ENCODE results near the gene MACC1. TPM values are rescaled to one million over a fixed set of nuclear protein-coding genes. Genes with fewer than 3 reads are reported as not detected.

Gene MACC1, protein sequence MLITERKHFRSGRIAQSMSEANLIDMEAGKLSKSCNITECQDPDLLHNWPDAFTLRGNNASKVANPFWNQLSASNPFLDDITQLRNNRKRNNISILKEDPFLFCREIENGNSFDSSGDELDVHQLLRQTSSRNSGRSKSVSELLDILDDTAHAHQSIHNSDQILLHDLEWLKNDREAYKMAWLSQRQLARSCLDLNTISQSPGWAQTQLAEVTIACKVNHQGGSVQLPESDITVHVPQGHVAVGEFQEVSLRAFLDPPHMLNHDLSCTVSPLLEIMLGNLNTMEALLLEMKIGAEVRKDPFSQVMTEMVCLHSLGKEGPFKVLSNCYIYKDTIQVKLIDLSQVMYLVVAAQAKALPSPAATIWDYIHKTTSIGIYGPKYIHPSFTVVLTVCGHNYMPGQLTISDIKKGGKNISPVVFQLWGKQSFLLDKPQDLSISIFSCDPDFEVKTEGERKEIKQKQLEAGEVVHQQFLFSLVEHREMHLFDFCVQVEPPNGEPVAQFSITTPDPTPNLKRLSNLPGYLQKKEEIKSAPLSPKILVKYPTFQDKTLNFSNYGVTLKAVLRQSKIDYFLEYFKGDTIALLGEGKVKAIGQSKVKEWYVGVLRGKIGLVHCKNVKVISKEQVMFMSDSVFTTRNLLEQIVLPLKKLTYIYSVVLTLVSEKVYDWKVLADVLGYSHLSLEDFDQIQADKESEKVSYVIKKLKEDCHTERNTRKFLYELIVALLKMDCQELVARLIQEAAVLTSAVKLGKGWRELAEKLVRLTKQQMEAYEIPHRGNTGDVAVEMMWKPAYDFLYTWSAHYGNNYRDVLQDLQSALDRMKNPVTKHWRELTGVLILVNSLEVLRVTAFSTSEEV
- total RNA-seq, result under 0.01 TPM in 2 replicates

DNA sequence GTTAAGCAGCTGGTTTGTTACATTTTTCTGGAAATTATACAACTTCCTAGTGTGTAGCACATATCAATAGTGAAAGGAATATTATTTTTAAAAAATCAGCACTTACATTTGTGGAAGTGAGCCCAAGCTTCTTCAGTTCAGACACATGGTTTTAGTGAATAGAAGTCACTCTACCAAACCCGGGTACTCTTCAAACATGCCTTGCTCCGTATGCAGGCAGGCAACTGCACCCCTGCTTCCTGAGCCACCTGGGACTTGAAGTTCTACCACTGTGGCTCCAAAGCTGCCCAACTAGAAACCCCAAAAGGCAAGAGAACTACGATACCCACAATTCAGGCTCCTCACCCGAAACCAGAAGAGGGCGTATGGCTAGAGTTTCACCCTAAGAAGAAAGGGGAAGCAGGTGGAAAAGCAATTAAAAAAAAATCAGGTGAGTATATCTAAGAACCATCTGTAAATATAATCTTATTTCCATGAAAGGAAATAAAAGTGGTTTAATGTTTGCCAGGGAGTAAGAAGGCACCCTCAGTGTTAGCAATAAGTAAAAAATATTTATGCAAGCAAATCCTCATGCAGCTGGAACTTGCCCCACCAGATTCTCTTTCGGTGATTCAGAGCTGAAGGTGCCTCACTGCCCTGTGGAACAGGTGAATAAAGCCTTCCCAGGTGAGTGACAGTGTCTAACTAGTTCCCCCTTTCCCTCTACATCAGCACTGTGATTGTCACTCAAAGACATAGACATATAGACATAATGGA is at the start of gene MACC1:
TSS of gene MACC1 (minus strand) at position 192 of the 756 bp plus-strand sequence. CDS start 55,522 bp downstream, outside the sequence.

Other genes starting within 250 kb of the MACC1 start
- gene ITGB8, start 113.5 kb upstream of the MACC1 start, total RNA-seq, result 3.7 and 3.8 TPM in 2 replicates